Progenitor cell of endocrine pancreas (in vitro differentiated cells): ENCODE measurements around the gene GAMT. TPM values are rescaled to one million over a fixed set of nuclear protein-coding genes. Genes with fewer than 3 reads are reported as not detected.

Source experiments
- DNase-seq: peaks from one replicate; pipeline ENCODE4 v3.0.0; 2021; ENCODE audit warnings: low spot score; ENCODE audit not compliant: unreplicated experiment
- H3K27ac Mint-ChIP-seq: 2 replicates; pipeline ENCODE4 v1.8.0; 2021; ENCODE audit warnings: mild to moderate bottlenecking, moderate library complexity, mixed read lengths
- H3K27me3 Mint-ChIP-seq: 2 replicates; pipeline ENCODE4 v1.8.0; 2021; ENCODE audit warnings: mixed read lengths
- H3K36me3 Mint-ChIP-seq: 2 replicates; pipeline ENCODE4 v1.8.0; 2022; ENCODE audit warnings: mixed read lengths; ENCODE audit not compliant: insufficient read depth
- H3K4me1 Mint-ChIP-seq: 2 replicates; pipeline ENCODE4 v1.8.0; 2021; ENCODE audit warnings: low read depth, mixed read lengths
- H3K4me3 Mint-ChIP-seq: 2 replicates; pipeline ENCODE4 v1.8.0; 2021; ENCODE audit warnings: low read depth, mild to moderate bottlenecking, moderate library complexity, mixed read lengths
- H3K9me3 Mint-ChIP-seq: 2 replicates; pipeline ENCODE4 v1.8.0; 2021; ENCODE audit warnings: low read depth, mixed read lengths
- total RNA-seq: library from RNA; stranded (reverse); gene quantifications from 2 replicates; pipeline ENCODE4 v1.2.1, GENCODE V29; 2021
- TF ChIP-seq, protein P1 (sequence below): fragments of 200-600 bp; sonication (generic); IDR thresholded peaks from one replicate; pipeline ENCODE4 v1.5.0; 2021; ENCODE audit warnings: antibody characterized with exemption, mild to moderate bottlenecking; ENCODE audit not compliant: unreplicated experiment

GAMT gene
- total RNA-seq, 1 donor from 2014 or later: 47.0 TPM

DNA sequence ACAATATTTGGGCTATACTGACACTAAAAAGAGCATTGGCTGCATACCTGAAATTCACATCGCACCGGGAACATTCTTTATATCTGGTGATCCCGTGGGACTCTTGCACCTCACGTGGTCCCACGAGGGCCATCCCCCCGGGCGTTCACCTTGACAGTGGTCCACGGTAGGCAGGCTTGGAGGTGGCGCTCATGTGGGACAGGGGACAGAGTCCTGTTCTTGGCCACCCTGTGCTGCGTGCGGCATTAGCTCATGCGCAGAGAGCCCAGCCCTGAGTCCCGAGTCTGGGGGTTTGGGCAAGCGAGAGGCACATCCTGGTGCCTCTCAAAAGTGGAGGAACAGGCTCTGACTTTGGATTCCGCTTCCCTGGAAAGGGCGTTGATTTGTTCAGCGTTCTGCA is 7.5 kb downstream of the GAMT start:
- Mint-ChIP-seq H3K27ac (no peak overlapping the region), H3K4me1 (no peaks in the 10 kb centered on the region), H3K27me3 (no peaks in the 10 kb centered on the region), H3K9me3 (no peaks in the 10 kb centered on the region), H3K4me3 (no peak overlapping the region), H3K36me3 (peaks cover 13% of the 10 kb centered on the region)
- no peak for DNase-seq
- TF ChIP-seq, protein P1, sequence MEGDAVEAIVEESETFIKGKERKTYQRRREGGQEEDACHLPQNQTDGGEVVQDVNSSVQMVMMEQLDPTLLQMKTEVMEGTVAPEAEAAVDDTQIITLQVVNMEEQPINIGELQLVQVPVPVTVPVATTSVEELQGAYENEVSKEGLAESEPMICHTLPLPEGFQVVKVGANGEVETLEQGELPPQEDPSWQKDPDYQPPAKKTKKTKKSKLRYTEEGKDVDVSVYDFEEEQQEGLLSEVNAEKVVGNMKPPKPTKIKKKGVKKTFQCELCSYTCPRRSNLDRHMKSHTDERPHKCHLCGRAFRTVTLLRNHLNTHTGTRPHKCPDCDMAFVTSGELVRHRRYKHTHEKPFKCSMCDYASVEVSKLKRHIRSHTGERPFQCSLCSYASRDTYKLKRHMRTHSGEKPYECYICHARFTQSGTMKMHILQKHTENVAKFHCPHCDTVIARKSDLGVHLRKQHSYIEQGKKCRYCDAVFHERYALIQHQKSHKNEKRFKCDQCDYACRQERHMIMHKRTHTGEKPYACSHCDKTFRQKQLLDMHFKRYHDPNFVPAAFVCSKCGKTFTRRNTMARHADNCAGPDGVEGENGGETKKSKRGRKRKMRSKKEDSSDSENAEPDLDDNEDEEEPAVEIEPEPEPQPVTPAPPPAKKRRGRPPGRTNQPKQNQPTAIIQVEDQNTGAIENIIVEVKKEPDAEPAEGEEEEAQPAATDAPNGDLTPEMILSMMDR: no peak

DNA sequence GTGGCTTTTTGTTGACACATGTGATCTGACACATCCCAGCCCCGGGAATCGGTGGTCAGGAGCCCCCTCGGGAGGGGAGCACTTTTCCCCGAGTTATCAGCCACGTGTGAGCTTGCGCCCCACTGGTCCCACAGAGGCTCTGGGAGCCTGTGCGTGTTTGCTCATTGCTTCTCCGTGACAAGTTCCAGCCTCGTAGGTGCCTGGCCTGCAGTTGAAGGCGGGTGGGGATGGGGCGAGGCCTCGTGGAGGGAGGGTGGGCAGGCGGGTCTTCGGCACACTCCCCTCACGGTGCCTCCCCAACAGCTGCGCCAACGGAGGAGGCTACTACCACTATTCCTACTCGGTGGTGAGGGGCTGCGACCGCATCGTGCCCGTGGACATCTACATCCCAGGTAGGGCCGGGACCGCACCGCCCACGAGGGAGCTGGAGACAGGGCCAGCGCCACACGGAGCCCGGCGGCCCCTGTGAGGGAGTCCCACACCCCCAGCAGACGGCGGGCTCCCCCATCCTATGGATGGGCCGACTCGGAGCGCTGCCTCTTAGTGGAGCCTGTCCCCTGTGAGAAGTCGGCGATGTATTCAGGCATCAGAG is 8.3 kb downstream of the GAMT start:
- Mint-ChIP-seq H3K27ac (no peak overlapping the region), H3K27me3 (no peaks in the 10 kb centered on the region), H3K4me3 (no peak overlapping the region), H3K9me3 (no peaks in the 10 kb centered on the region), H3K4me1 (no peaks in the 10 kb centered on the region), H3K36me3 (peaks cover 13% of the 10 kb centered on the region)
- TF ChIP-seq, protein P1: no peak
- DNase-seq: no peak

DNA sequence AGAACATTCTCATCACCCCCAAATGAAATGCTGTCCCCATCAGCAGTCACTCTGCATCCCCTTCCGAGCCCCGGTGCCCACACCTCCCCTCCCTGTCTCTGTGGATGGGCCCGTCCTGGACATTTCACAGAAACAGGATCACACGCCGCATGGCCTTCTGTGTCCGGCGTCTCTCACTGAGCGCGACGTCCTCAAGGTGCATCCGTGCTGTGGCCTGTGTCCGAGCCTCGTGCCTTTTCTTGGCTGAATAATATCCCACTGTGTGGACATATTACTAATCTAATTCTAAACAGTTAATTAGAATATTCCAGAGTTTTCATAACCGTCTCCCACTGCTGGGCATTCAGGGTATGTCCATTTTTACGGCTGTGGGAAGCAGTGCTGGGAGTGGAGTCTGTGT is 8.9 kb downstream of the GAMT start:
- H3K9me3 Mint-ChIP-seq: no peaks in the 10 kb centered on the region
- DNase-seq: no peak
- no peaks in the 10 kb centered on the region for H3K4me1 Mint-ChIP-seq
- no peaks in the 10 kb centered on the region for H3K27me3 Mint-ChIP-seq
- H3K4me3 Mint-ChIP-seq: no peak overlapping the region
- H3K27ac Mint-ChIP-seq: no peak overlapping the region
- H3K36me3 Mint-ChIP-seq: peaks cover 13% of the 10 kb centered on the region
- TF ChIP-seq, protein P1: no peak

DNA sequence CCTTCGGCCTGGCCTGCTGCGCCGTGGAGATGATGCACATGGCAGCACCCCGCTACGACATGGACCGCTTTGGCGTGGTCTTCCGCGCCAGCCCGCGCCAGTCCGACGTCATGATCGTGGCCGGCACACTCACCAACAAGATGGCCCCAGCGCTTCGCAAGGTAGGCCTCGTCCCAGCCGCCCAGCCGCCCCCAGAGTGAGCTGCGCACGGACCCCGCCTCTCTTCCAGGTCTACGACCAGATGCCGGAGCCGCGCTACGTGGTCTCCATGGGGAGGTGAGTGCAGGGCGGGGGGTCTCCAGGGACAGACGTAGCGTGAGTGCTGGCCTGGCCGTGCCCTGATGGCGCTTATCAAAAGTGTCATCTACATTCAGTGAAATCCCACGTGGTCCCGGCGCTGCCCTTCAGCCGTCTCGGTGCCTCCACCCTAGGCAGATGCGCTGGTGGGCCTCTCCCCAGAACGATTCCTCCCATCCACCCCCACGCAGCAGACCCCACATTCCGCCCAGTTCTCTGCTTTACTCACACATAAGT is 10.4 kb downstream of the GAMT start:
- peaks cover 13% of the 10 kb centered on the region for H3K36me3 Mint-ChIP-seq
- no peaks in the 10 kb centered on the region for H3K4me1 Mint-ChIP-seq
- no peaks in the 10 kb centered on the region for H3K9me3 Mint-ChIP-seq
- no peaks in the 10 kb centered on the region for H3K27me3 Mint-ChIP-seq
- no peak overlapping the region for H3K27ac Mint-ChIP-seq
- DNase-seq: no peak
- TF ChIP-seq, protein P1: no peak
- no peak overlapping the region for H3K4me3 Mint-ChIP-seq

DNA sequence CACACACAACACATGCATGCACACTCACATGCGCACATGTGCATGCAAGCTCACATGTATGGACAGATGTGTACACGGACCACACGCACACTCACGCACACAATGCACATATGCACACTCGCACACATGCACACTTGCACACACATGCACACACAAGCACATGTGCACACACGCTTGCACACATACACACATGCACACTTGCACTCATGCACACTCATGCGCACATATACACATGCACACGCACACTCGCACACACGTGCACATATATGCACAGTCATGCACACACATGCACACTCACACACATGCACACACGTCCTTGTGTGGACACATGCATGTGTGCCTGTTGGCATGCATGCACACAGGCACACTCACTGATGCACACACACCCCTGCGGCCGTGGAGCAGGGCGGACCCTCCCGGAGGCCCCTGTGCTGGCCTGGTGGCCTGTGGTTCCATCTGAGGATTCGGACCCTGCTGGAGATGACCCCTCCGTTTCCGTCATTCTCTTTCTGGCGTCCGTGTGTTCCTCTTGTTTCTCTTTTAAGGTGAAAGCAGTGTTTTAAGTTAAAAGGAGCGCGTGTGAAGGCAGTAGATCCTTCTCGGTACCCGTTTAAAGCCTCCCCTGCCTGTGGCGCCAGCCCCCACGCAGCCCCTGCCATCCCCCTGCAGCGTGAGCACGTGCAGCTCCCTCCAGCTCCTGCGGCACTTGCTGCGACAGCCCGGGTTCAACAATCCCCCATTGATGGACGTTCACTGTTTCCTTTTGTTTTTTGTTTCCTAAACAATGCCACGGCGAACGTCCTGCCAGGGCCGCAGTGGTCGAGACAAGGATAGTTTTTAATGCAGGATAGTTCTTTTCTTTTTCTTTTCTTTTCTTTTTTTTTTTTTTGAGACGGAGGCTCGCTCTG is 12.1 kb downstream of the GAMT start:
- Mint-ChIP-seq H3K4me1 (peaks cover 4% of the 10 kb centered on the region), H3K9me3 (no peaks in the 10 kb centered on the region), H3K27ac (no peak overlapping the region), H3K36me3 (peaks cover 13% of the 10 kb centered on the region), H3K27me3 (no peaks in the 10 kb centered on the region), H3K4me3 (no peak overlapping the region)
- DNase-seq: no peak
- TF ChIP-seq, protein P1: no peak
